NAMALWA (cell line): ENCODE data around the gene GPATCH3.
"Not testable (repeated sequence)": the region's sequence is repeated elsewhere in the genome, so short reads cannot be mapped to it uniquely, and the experiment has no call there.

ENCODE experiments used
- DNase-seq: peaks from one replicate; pipeline ENCODE4 v3.0.0-alpha.2; 2015; ENCODE audit warnings: low spot score

Gene GPATCH3

GRCh38 chr1:26863685-26864077 lies 36.6 kb downstream of the GPATCH3 start:
- DNase-seq: no peak

DNA sequence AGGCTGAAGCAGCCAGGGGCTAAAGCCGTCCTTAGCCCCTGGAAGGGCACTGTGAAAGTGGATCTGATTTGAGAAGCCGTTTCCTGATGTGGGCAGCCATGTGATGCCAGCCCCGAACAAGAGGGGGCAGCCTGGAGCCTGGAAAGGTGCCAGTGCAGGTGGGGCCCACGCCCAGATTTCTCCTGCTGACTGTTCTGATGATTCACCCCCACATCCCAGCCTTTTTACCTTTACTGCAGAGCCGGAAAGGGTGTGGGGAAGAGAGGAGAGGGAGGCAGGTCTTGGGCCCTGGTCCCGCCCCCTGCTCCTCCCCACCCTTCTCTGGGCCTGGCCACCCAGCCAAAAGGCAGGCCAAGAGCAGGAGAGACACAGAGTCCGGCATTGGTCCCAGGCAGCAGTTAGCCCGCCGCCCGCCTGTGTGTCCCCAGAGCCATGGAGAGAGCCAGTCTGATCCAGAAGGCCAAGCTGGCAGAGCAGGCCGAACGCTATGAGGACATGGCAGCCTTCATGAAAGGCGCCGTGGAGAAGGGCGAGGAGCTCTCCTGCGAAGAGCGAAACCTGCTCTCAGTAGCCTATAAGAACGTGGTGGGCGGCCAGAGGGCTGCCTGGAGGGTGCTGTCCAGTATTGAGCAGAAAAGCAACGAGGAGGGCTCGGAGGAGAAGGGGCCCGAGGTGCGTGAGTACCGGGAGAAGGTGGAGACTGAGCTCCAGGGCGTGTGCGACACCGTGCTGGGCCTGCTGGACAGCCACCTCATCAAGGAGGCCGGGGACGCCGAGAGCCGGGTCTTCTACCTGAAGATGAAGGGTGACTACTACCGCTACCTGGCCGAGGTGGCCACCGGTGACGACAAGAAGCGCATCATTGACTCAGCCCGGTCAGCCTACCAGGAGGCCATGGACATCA lies 37.2 kb downstream of the GPATCH3 start, which contains the start of gene SFN:
Gene SFN (plus strand): TSS at position 369 of the 904 bp plus-strand sequence. CDS start 64 bp downstream, at position 433.
- peak; percentile 59 for DNase-seq

DNA sequence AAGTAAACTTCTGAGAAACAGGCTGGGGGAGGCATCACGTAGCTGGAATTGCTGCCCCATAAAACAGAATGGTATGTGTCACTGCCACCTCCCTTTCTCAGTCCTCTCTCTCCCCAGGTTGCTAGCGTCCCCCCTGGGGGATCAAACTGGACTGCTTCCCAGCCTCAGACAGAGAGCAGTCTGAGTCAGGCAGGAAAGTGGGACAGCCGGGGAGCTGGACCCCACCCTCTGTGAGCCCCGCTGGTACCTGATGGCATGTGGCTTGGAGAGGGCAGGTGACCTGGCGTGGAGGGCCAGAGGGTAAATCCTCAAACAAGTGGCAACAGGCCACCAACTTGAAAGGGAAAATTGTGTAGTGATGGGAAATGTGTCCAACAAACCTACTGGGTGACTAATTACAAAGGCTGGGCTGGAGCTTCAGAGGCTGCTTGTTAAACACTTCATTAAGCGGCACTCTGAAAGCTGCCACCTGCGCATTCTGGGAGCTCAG lies 38.3 kb downstream of the GPATCH3 start:
- DNase-seq: no peak

GRCh38 chr1:26861286-26861701 lies 39.0 kb downstream of the GPATCH3 start:
- no peak for DNase-seq

- no peak for DNase-seq
Observed at GRCh38 chr1:26858891-26859640, 41.2 kb downstream of the GPATCH3 start.

GRCh38 chr1:26858160-26858559 lies 42.1 kb downstream of the GPATCH3 start:
- no peak for DNase-seq

GRCh38 chr1:26857473-26858060 lies 42.7 kb downstream of the GPATCH3 start:
- no peak for DNase-seq

- no peak for DNase-seq
Observed at GRCh38 chr1:26856604-26857469, 43.4 kb downstream of the GPATCH3 start.

DNA sequence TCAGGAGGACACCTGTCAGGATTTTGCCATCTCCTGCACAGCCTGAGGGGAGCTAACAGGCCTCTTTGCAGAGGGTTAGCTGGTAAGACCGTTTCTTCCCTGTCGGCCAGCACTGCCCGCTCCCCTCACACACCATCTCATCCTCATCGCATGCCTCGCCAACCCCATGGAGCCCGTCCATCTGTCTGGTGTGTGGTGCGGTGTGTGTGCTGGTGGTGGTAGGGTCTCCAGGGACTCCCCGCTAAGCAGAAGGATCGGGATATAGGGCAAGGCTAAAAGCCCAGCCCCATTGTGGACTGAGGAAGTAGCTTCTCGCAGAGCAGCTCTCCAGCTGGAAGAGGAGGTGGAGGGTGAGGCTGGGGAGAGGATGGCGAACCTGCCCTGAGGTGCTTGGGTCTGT lies 44.1 kb downstream of the GPATCH3 start:
- DNase-seq: no peak

DNA sequence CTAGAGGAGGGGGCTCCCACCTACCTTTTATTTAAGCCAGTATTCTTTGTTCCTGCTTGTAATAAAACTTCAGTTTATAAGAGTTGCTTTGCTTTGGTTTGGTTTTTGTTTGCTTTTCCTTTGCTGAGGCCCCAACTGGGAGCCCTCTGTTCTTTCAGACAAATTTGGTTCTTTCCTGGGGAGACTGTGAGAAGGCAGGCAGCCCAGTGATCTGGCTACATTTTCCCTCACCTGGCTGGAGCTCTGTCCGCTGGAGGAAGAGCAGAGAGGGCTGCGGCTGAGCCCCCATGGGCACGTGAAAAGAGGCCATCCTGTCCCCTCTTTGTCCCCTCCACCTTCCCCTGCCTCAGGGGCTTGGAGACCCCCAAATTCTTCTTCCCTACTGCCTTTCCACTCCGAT lies 44.6 kb downstream of the GPATCH3 start:
- no peak for DNase-seq

- DNase-seq: no peak
Observed at GRCh38 chr1:26854906-26855305, 45.4 kb downstream of the GPATCH3 start.

DNA sequence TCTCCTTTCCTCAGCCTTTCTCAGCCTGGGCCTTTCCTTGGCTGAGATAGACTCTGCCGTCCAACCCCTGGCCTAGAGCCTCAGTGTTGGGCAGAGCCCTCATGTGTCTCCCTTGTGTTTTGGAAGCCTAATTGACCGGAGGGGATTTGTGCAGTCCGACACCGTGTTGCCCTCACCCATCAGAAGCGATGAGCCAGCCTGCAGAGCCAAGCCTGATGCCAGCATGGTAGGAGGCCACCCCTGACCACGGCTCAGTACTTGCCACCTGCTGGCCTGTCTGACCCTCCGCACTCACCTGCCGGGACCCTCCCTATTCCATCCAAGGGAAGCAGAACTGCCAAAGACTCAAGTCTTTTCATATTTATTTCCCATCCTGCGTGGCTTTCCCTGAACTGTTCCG lies 46.7 kb downstream of the GPATCH3 start:
- no peak for DNase-seq

DNA sequence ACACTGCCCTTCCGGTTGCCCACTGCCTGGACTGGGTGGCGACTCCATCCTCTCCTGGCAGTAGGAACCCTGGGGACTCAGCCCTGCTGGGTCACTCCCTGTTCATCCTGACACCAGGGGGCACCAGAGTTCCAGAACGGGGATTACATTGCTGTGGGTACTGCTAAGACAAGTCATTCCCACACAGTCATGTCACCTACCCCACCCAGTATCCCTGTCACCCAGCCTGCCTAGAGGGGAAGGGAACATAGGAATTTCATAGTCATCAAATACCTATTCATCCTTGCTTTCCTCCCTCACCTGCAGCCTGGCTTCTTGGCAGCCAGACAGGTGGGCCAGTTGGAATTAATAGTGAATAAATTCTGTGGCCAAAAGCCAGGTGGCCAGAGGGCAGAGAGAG lies 47.1 kb downstream of the GPATCH3 start:
- peak; percentile 85 for DNase-seq

DNA sequence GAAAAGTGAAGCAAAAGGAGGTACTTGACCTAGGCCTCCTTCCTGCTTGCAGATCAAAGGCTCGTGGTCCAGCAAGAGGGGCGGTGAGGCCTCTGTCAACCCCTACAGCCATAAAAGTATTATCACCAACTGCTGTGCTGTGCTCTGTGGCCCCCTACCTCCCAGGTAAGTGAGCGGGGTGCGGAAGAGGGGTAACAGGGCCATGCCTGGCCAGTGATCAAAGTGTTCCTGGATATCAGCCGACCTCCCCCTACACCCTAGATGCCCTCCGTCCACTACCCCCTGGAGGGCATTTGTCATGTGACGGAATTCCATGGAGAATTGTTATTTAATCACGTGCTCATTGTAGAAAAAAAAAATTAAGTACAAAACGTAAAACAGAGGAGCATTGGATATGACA lies 47.6 kb downstream of the GPATCH3 start:
- no peak for DNase-seq

DNA sequence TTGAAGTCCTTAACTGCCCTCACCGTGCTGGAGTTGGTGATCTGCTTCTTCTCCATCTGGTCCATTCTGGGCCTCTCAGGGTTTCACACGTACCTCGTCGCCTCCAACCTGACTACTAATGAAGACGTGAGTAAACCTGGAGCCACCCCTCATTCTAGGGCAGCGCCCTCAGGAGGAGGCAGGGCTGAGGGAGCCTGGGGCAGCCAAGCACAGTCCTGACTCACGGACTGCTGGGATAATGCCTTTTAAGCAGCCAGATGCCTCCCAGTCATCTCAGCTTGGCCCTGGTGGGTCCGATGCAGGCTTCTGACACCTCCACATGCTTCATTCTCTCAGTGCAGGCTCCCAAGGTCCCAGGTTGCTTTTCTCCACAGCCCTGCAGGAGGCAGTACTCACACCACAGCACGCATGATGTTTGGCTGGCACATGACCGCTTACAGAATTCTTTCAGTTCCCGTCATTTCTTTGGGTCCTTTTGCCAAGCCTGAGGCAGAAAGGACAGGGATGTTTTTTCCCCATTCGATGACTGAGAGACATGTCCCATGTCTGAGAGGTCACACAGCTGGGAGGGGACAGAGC lies 49.1 kb downstream of the GPATCH3 start:
- no peak for DNase-seq

DNA sequence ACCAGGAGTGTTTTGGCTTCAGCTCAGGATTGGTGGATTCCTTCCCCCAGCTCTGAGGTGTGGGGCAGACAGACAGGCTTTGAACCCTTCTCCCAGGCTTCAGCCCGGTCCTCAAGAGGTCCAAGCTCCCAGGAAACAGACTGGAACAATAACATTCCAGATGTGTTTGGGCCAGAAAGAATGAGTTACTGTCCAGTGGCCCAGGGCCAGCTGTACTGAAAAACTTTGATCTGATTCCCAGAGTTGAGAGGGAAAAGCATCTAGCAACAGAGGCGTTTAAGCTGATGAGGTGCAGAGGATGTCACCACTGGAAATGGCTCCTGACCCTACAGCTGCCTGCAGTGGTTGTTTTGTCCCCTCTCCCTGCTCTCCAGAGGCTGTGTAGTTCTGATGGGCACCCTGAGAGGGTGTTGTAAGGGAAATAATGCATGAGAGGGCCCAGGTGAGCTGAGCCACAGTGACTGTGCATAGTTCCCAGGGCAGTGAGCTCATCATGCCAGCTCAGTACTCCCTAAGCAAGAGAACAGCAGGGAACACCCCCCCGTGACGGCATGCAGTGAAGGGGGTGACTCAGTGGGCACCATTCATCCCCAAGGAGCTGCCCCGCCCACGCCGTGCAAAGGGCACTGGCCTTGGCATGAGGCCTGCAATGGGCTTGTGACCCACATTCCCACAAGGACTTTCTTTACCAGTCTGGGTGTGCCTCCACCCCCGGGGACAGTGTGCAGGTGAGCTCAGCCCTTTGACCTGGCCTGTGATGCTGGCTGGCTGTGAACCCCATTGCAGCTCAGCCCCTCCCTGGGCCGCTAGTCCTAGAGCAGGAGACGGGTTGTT lies 51.1 kb downstream of the GPATCH3 start:
- DNase-seq: no peak

DNA sequence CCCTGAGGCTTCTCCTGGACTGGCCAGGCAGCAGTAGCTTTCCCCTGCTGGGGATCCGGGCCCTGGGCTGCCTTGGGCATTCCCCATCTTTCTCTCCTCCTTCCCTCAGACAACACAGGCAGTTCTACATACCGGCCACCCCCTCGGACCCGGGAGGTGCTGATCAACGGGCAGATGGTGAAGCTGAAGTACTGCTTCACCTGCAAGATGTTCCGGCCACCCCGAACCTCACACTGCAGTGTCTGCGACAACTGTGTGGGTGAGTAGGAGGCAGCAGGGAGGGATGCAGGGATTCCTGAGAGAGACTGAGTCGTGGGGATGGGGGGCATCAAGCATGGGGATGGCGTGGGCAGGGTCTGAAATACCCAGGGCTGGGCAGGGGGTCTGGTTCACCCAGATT lies 51.8 kb downstream of the GPATCH3 start:
- no peak for DNase-seq

DNA sequence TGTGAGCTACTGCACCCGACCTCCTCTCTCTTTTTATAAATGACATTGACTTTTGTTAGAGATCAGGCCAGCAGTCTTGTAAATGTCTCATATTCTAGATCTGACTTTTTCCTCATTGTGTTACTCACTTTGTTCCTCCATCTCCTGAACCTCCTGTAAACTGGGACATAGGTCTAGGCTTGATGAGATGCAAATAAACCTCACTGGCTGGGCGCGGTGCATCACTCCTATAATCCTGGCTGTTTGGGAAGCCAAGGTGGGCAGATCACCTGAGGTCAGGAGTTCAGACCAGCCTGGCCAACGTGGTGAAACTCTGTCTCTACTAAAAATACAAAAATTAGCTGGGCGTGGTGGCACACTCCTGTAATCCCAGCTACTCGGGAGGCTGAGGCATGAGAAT lies 52.4 kb downstream of the GPATCH3 start:
- not testable (repeated sequence) for DNase-seq

DNA sequence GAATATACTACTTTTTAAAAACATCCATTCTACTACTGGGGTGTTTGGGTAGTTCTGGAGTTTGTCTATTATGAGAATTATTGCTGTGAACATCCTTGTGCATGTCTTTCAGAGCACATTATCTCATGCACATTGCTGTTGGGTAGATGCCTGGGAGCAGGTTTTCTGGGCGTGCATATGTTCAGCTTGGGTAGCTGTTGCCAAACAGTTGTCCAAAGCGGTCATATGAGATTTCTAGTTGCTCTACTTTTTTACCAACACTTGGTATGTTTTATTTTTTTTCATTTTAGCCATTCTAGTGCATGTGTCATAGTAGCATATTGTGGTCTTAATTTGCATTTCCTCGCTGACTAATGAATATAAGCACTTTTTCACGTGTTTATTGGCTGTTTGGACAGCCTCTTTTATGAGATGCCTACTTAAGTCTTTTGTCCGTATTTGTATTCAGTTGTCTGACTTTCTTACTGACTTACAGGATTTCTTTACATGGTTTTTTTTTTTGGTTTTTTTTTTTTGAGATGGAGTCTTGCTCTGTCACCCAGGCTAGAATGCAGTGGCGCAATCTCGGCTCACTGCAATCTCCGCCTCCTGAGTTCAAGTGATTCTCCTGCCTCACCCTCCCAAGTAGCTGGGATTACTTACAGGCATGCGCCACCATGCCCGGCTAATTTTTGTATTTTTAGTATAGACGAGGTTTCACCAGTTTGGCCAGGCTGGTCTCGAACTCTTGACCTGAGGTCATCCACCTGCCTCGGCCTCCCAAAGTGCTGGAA lies 55.7 kb downstream of the GPATCH3 start:
- DNase-seq: no peak
